Central memory CD8-positive, alpha-beta T cell (primary cell): ENCODE data around the gene PTCHD1.

Experiments used
- ATAC-seq: fragments of 150-1000 bp; cut with Tn5 transposase; replicated peaks from 2 replicates; pipeline ENCODE4 v1.10.0; 2022; ENCODE audit warnings: mild to moderate bottlenecking, moderate FRiP score, moderate number of reproducible peaks; ENCODE audit not compliant: poor library complexity, severe bottlenecking; ENCODE audit errors: extremely low read depth
- DNase-seq, 2 donors: peaks; one replicate each; pipeline ENCODE4 v3.0.0; 2021; ENCODE audit warnings: low spot score in 2 of 2
- H3K27ac Mint-ChIP-seq: one replicate; pipeline ENCODE4 v1.8.0; 2022; ENCODE audit warnings: low read depth, mild to moderate bottlenecking, moderate library complexity, mixed read lengths
- H3K27me3 Mint-ChIP-seq: one replicate; pipeline ENCODE4 v1.8.0; 2022; ENCODE audit warnings: mixed read lengths
- H3K36me3 Mint-ChIP-seq: one replicate; pipeline ENCODE4 v1.8.0; 2022; ENCODE audit warnings: mild to moderate bottlenecking, moderate library complexity, mixed read lengths; ENCODE audit not compliant: insufficient read depth
- H3K4me1 Mint-ChIP-seq: one replicate; pipeline ENCODE4 v1.8.0; 2022; ENCODE audit warnings: mixed read lengths
- H3K4me3 Mint-ChIP-seq: one replicate; pipeline ENCODE4 v1.8.0; 2022; ENCODE audit warnings: mild to moderate bottlenecking, moderate library complexity, mixed read lengths
- H3K9me3 Mint-ChIP-seq: one replicate; pipeline ENCODE4 v1.8.0; 2022; ENCODE audit warnings: mixed read lengths

PTCHD1 gene

GRCh38 chrX:23369027-23369426 lies 34.4 kb downstream of the PTCHD1 start:
- peaks cover 9% of the 10 kb centered on the region for H3K27me3 Mint-ChIP-seq

GRCh38 chrX:23372220-23372902 lies 37.7 kb downstream of the PTCHD1 start:
- no peak for DNase-seq
- H3K9me3 Mint-ChIP-seq = no peaks in the 10 kb centered on the region
- H3K27me3 Mint-ChIP-seq = no peaks in the 10 kb centered on the region
- H3K4me1 Mint-ChIP-seq = no peaks in the 10 kb centered on the region
- no peak overlapping the region for H3K4me3 Mint-ChIP-seq
- no peak overlapping the region for H3K27ac Mint-ChIP-seq
- no peak for ATAC-seq
- H3K36me3 Mint-ChIP-seq = peaks cover 3% of the 10 kb centered on the region

More at GRCh38 chrX:23369027-23369426, 34.4 kb downstream of the PTCHD1 start:
- no peak for ATAC-seq
- H3K4me1 Mint-ChIP-seq = no peaks in the 10 kb centered on the region
- H3K27ac Mint-ChIP-seq = no peak overlapping the region
- DNase-seq = no peak
- H3K4me3 Mint-ChIP-seq = no peak overlapping the region
- peaks cover 10% of the 10 kb centered on the region for H3K9me3 Mint-ChIP-seq
- H3K36me3 Mint-ChIP-seq = peaks cover 3% of the 10 kb centered on the region

- ATAC-seq (no peak), DNase-seq (no peak)
- Mint-ChIP-seq H3K27me3 (no peaks in the 10 kb centered on the region), H3K36me3 (peaks cover 3% of the 10 kb centered on the region), H3K27ac (no peak overlapping the region), H3K4me1 (no peaks in the 10 kb centered on the region), H3K9me3 (no peaks in the 10 kb centered on the region), H3K4me3 (no peak overlapping the region)
These were observed 38.6 kb downstream of the PTCHD1 start for GRCh38 chrX:23373129-23373804.

GRCh38 chrX:23374291-23374690 lies 39.6 kb downstream of the PTCHD1 start:
- H3K36me3 Mint-ChIP-seq = peaks cover 3% of the 10 kb centered on the region
- no peak overlapping the region for H3K4me3 Mint-ChIP-seq
- no peaks in the 10 kb centered on the region for H3K27me3 Mint-ChIP-seq
- H3K9me3 Mint-ChIP-seq = no peaks in the 10 kb centered on the region
- H3K4me1 Mint-ChIP-seq = no peaks in the 10 kb centered on the region
- H3K27ac Mint-ChIP-seq = no peak overlapping the region
- ATAC-seq (no peak), DNase-seq (no peak)

GRCh38 chrX:23376581-23376980 lies 41.9 kb downstream of the PTCHD1 start:
- H3K36me3 Mint-ChIP-seq = no peaks in the 10 kb centered on the region
- H3K4me3 Mint-ChIP-seq = no peak overlapping the region
- no peak for DNase-seq
- H3K27ac Mint-ChIP-seq = no peak overlapping the region
- H3K9me3 Mint-ChIP-seq = no peaks in the 10 kb centered on the region
- no peaks in the 10 kb centered on the region for H3K4me1 Mint-ChIP-seq
- ATAC-seq = no peak
- no peaks in the 10 kb centered on the region for H3K27me3 Mint-ChIP-seq

GRCh38 chrX:23380581-23380980 lies 45.9 kb downstream of the PTCHD1 start:
- no peak for ATAC-seq
- no peaks in the 10 kb centered on the region for H3K4me1 Mint-ChIP-seq
- H3K27ac Mint-ChIP-seq = no peak overlapping the region
- H3K4me3 Mint-ChIP-seq = no peak overlapping the region
- H3K36me3 Mint-ChIP-seq = no peaks in the 10 kb centered on the region
- no peaks in the 10 kb centered on the region for H3K27me3 Mint-ChIP-seq
- no peak for DNase-seq
- no peaks in the 10 kb centered on the region for H3K9me3 Mint-ChIP-seq

GRCh38 chrX:23381099-23382087 lies 46.7 kb downstream of the PTCHD1 start:
- DNase-seq (no peak), ATAC-seq (no peak)
- H3K9me3 Mint-ChIP-seq = no peaks in the 10 kb centered on the region
- no peak overlapping the region for H3K27ac Mint-ChIP-seq
- H3K36me3 Mint-ChIP-seq = no peaks in the 10 kb centered on the region
- no peaks in the 10 kb centered on the region for H3K27me3 Mint-ChIP-seq
- no peak overlapping the region for H3K4me3 Mint-ChIP-seq
- no peaks in the 10 kb centered on the region for H3K4me1 Mint-ChIP-seq

- Mint-ChIP-seq H3K36me3 (no peaks in the 10 kb centered on the region), H3K9me3 (no peaks in the 10 kb centered on the region), H3K4me3 (no peak overlapping the region), H3K4me1 (no peaks in the 10 kb centered on the region), H3K27me3 (no peaks in the 10 kb centered on the region), H3K27ac (no peak overlapping the region)
- ATAC-seq (no peak), DNase-seq (no peak)
These were observed 47.9 kb downstream of the PTCHD1 start for GRCh38 chrX:23382572-23382971.

- no peaks in the 10 kb centered on the region for H3K27me3 Mint-ChIP-seq
- no peaks in the 10 kb centered on the region for H3K9me3 Mint-ChIP-seq
- H3K36me3 Mint-ChIP-seq = no peaks in the 10 kb centered on the region
- no peaks in the 10 kb centered on the region for H3K4me1 Mint-ChIP-seq
- no peak for DNase-seq
- H3K27ac Mint-ChIP-seq = no peak overlapping the region
- H3K4me3 Mint-ChIP-seq = no peak overlapping the region
- ATAC-seq = no peak
These were observed 48.8 kb downstream of the PTCHD1 start for GRCh38 chrX:23383411-23383810.

- no peaks in the 10 kb centered on the region for H3K9me3 Mint-ChIP-seq
- no peaks in the 10 kb centered on the region for H3K4me1 Mint-ChIP-seq
- H3K4me3 Mint-ChIP-seq = no peak overlapping the region
- ATAC-seq (no peak), DNase-seq (no peak)
- H3K27me3 Mint-ChIP-seq = no peaks in the 10 kb centered on the region
- no peaks in the 10 kb centered on the region for H3K36me3 Mint-ChIP-seq
- H3K27ac Mint-ChIP-seq = no peak overlapping the region
These were observed 50.6 kb downstream of the PTCHD1 start for GRCh38 chrX:23385242-23385641.

- no peaks in the 10 kb centered on the region for H3K4me1 Mint-ChIP-seq
- no peaks in the 10 kb centered on the region for H3K9me3 Mint-ChIP-seq
- DNase-seq = no peak
- H3K27ac Mint-ChIP-seq = no peak overlapping the region
- no peak for ATAC-seq
- no peak overlapping the region for H3K4me3 Mint-ChIP-seq
- H3K36me3 Mint-ChIP-seq = no peaks in the 10 kb centered on the region
- H3K27me3 Mint-ChIP-seq = no peaks in the 10 kb centered on the region
These were observed 51.6 kb downstream of the PTCHD1 start for GRCh38 chrX:23386260-23386659.

GRCh38 chrX:23386726-23387125 lies 52.1 kb downstream of the PTCHD1 start:
- Mint-ChIP-seq H3K4me3 (no peak overlapping the region), H3K36me3 (no peaks in the 10 kb centered on the region), H3K27me3 (no peaks in the 10 kb centered on the region), H3K27ac (no peak overlapping the region), H3K9me3 (no peaks in the 10 kb centered on the region), H3K4me1 (no peaks in the 10 kb centered on the region)
- no peak for DNase-seq
- ATAC-seq = no peak
